HL-60 (cell line): Measurements from ENCODE around the gene THSD7B.

Source experiments
- DNase-seq, 2 experiments: peaks; one replicate each; pipeline ENCODE4 v3.0.0-alpha.2; 2010 to 2020; ENCODE audit warnings: low read depth in 1 of 2, low spot score in 1 of 2
- H3K27ac ChIP-seq: fragments of 250-450 bp; sonication (Bioruptor Pico); replicated peaks from 2 replicates; pipeline ENCODE4 v1.5.1; 2020; ENCODE audit warnings: mild to moderate bottlenecking, moderate library complexity
- H3K27me3 ChIP-seq: fragments of 250-450 bp; sonication (Bioruptor Pico); 2 replicates; pipeline ENCODE4 v1.5.1; 2021; ENCODE audit warnings: mild to moderate bottlenecking, moderate library complexity; ENCODE audit not compliant: insufficient read depth, poor library complexity, severe bottlenecking
- H3K4me3 ChIP-seq: replicated peaks from 2 replicates; pipeline ENCODE4 v1.5.1; 2011; ENCODE audit warnings: mild to moderate bottlenecking, control low read depth, low read length; ENCODE audit not compliant: insufficient read depth
- CTCF ChIP-seq: IDR thresholded peaks from one replicate; pipeline ENCODE4 v1.5.1; 2011; ENCODE audit warnings: low read length, control low read depth, inconsistent platforms; ENCODE audit not compliant: insufficient read depth
- GABPA ChIP-seq: IDR thresholded peaks from 2 replicates; pipeline ENCODE4 v1.6.1; 2012; ENCODE audit warnings: low read depth
- POLR2AphosphoS5 ChIP-seq: IDR thresholded peaks from 2 replicates; pipeline ENCODE4 v1.6.1; 2012; ENCODE audit warnings: low read depth
- REST ChIP-seq: IDR thresholded peaks from 2 replicates; pipeline ENCODE4 v1.6.1; 2012; ENCODE audit warnings: low read depth; ENCODE audit not compliant: insufficient replicate concordance
- SPI1 ChIP-seq: IDR thresholded peaks from 2 replicates; pipeline ENCODE4 v1.6.1; 2012; ENCODE audit warnings: low read depth, mild to moderate bottlenecking, borderline replicate concordance

THSD7B gene

GRCh38 chr2:137339051-137339450 lies 573.7 kb downstream of the THSD7B start:
- Histone ChIP-seq H3K27ac (no peak overlapping the region), H3K4me3 (no peak overlapping the region), H3K27me3 (no peaks in the 10 kb centered on the region)
- DNase-seq, result no peak
- no peak for TF ChIP-seq POLR2AphosphoS5
- no peak for TF ChIP-seq CTCF
- TF ChIP-seq SPI1, result no peak
- TF ChIP-seq REST, result no peak
- no peak for TF ChIP-seq GABPA

GRCh38 chr2:137345994-137346393 lies 580.6 kb downstream of the THSD7B start:
- Histone ChIP-seq H3K27ac (no peak overlapping the region), H3K4me3 (no peak overlapping the region), H3K27me3 (no peaks in the 10 kb centered on the region)
- TF ChIP-seq POLR2AphosphoS5, result no peak
- TF ChIP-seq CTCF, result no peak
- TF ChIP-seq GABPA, result no peak
- no peak for TF ChIP-seq SPI1
- no peak for TF ChIP-seq REST
- no peak for DNase-seq

- no peak overlapping the region for H3K4me3 ChIP-seq
- no peak overlapping the region for H3K27ac ChIP-seq
- no peaks in the 10 kb centered on the region for H3K27me3 ChIP-seq
- no peak for TF ChIP-seq CTCF
- no peak for TF ChIP-seq GABPA
- no peak for TF ChIP-seq SPI1
- TF ChIP-seq REST, result no peak
- TF ChIP-seq POLR2AphosphoS5, result no peak
- no peak for DNase-seq
These were observed 583.0 kb downstream of the THSD7B start for GRCh38 chr2:137348301-137348700.
